Osteoblast (primary cell): ENCODE results near the gene LZTS3. TPM values are rescaled to one million over a fixed set of nuclear protein-coding genes. Genes with fewer than 3 reads are reported as not detected.
A peak's percentile ranks its signal among the peaks of the same experiment; 100 is the strongest.

Experiments
- DNase-seq: peaks from one replicate; pipeline ENCODE4 v3.0.0; 2011; ENCODE audit warnings: low spot score, mixed read lengths; ENCODE audit not compliant: insufficient read length; ENCODE audit errors: missing footprints
- H2AFZ ChIP-seq: 2 replicates; pipeline ENCODE4 v1.6.0; 2011; ENCODE audit warnings: mild to moderate bottlenecking, low read length
- H3K27ac ChIP-seq: 2 replicates; pipeline ENCODE4 v1.5.1; 2011; ENCODE audit warnings: mild to moderate bottlenecking, low read depth, low read length, moderate library complexity
- H3K27me3 ChIP-seq: 2 replicates; pipeline ENCODE4 v1.6.0; 2012; ENCODE audit warnings: mild to moderate bottlenecking, control low read depth, inconsistent platforms, low read length, moderate library complexity; ENCODE audit not compliant: insufficient read depth
- H3K36me3 ChIP-seq: 2 replicates; pipeline ENCODE4 v1.5.1; 2011; ENCODE audit warnings: mild to moderate bottlenecking, low read length, control low read depth, moderate library complexity; ENCODE audit not compliant: insufficient read depth
- H3K4me1 ChIP-seq: 2 replicates; pipeline ENCODE4 v1.5.1; 2011; ENCODE audit warnings: mild to moderate bottlenecking, low read length, control low read depth, moderate library complexity; ENCODE audit not compliant: insufficient read depth
- H3K4me2 ChIP-seq: 2 replicates; pipeline ENCODE4 v1.6.0; 2011; ENCODE audit warnings: mild to moderate bottlenecking, low read length; ENCODE audit not compliant: insufficient read depth
- H3K4me3 ChIP-seq: fragments of 200-600 bp; sonication (generic); 3 replicates; pipeline ENCODE4 v1.5.1; 2012; ENCODE audit warnings: mild to moderate bottlenecking, low read length, inconsistent platforms; ENCODE audit not compliant: insufficient read depth
- H3K79me2 ChIP-seq: 2 replicates; pipeline ENCODE4 v1.6.0; 2012; ENCODE audit warnings: mild to moderate bottlenecking, low read length, control low read depth, inconsistent platforms; ENCODE audit not compliant: insufficient read depth
- H3K9me3 ChIP-seq: 2 replicates; pipeline ENCODE4 v1.5.1; 2011; ENCODE audit warnings: low read depth, low read length, control low read depth
- H4K20me1 ChIP-seq: 2 replicates; pipeline ENCODE4 v1.6.0; 2012; ENCODE audit warnings: mild to moderate bottlenecking, low read length, control low read depth; ENCODE audit not compliant: insufficient read depth
- total RNA-seq: library from RNA; depleted of rRNA; stranded (reverse); fragments of >200 nt; gene quantifications from 2 replicates; pipeline ENCODE4 v1.2.3, GENCODE V29; 2012
- TF ChIP-seq, protein P1 (sequence below): IDR thresholded peaks from 2 replicates; pipeline ENCODE4 v1.5.1; 2011; ENCODE audit warnings: mild to moderate bottlenecking, low read depth, low read length, moderate library complexity; ENCODE audit errors: extremely low read depth

LZTS3 gene
- total RNA-seq, 1 donor = 3.6 TPM

DNA sequence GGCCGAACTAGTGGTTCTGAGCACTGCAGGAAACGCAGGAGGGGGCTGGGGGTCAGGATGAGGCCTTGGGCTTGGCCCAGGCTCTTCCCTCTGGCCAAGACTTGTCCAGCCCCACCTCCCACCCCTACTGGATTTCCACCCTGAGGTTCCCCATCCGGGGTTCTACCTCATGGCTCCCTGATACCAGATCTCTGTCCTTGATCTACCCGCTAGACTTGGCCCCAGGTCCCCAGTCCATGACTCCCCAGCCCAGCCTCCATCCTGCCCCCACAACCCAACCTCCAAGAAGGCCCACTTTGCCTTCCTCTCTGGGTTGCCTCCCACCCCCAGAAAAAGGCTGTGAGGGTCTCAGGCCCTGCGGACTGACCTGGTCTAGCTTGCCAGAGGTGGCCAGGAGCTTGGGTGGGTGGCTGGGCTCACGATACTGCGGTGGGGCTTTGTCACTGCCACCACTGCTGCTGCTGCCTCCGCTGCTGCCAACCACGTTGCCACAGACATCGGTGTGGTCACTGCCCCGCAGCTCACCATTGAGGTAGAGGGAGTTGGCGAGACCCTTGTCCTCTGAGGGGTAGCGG lies 6.9 kb downstream of the LZTS3 start:
- TF ChIP-seq, protein P1, sequence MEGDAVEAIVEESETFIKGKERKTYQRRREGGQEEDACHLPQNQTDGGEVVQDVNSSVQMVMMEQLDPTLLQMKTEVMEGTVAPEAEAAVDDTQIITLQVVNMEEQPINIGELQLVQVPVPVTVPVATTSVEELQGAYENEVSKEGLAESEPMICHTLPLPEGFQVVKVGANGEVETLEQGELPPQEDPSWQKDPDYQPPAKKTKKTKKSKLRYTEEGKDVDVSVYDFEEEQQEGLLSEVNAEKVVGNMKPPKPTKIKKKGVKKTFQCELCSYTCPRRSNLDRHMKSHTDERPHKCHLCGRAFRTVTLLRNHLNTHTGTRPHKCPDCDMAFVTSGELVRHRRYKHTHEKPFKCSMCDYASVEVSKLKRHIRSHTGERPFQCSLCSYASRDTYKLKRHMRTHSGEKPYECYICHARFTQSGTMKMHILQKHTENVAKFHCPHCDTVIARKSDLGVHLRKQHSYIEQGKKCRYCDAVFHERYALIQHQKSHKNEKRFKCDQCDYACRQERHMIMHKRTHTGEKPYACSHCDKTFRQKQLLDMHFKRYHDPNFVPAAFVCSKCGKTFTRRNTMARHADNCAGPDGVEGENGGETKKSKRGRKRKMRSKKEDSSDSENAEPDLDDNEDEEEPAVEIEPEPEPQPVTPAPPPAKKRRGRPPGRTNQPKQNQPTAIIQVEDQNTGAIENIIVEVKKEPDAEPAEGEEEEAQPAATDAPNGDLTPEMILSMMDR = no peak
- no peaks in the 10 kb centered on the region for H3K27me3 ChIP-seq

DNA sequence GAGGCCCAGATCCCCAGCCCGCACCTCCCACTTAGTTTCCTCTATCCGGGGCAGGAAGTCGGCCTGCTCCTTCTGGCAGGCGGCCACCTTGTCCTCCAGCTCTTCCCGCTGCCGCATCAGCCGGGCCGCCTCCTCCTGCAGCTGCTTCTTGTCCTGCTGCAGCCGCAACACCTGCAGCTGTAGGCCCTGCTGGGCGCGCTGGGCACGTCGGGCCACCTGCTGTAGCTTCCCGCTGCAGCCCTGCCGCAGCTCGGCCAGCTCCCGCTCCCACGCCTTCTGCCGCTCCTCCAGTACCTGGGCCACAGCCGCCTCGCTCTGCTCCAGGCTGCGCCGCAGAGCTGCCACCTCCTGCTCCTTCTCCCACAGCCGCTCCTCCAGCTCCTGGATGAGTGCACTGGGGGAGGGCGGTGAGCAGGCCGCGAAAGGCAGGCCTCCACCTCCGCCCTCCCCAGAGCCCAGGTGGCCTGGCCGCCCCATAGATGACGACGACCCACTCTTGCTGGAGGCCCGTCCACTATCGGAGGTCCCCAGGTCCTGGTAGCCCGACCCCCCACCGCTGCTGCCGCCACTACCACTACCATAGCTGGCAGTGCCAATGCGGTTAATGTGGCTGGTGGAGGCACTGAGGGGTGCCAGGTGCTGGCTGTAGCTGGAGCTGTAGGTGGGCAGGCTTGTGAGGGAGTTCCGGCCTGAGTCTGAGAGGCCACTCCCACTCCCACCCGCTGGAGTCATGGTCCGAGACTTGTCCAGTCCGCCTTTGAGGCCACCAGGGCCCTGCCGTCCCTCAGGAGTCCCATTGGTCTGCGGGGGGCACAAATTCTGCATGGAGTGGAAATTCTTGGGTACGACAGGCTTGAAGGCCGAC lies 7.6 kb downstream of the LZTS3 start:
- no peaks in the 10 kb centered on the region for H3K79me2 ChIP-seq
- no peaks in the 10 kb centered on the region for H3K27me3 ChIP-seq
- DNase-seq = peak; percentile 94
- H3K9me3 ChIP-seq = no peaks in the 10 kb centered on the region
- H3K27ac ChIP-seq = no peak overlapping the region
- TF ChIP-seq, protein P1 = no peak
- no peaks in the 10 kb centered on the region for H3K36me3 ChIP-seq
- no peak overlapping the region for H3K4me2 ChIP-seq
- H4K20me1 ChIP-seq = no peaks in the 10 kb centered on the region
- no peak overlapping the region for H3K4me3 ChIP-seq
- no peaks in the 10 kb centered on the region for H3K4me1 ChIP-seq
- no peak overlapping the region for H2AFZ ChIP-seq

More for the DNA sequence above, 6.9 kb downstream of the LZTS3 start:
- no peaks in the 10 kb centered on the region for H4K20me1 ChIP-seq
- no peak overlapping the region for H3K4me3 ChIP-seq
- no peak overlapping the region for H3K4me2 ChIP-seq
- H3K27ac ChIP-seq = no peak overlapping the region
- no peaks in the 10 kb centered on the region for H3K79me2 ChIP-seq
- peak; percentile 85 for DNase-seq
- H3K36me3 ChIP-seq = no peaks in the 10 kb centered on the region
- no peaks in the 10 kb centered on the region for H3K9me3 ChIP-seq
- H3K4me1 ChIP-seq = no peaks in the 10 kb centered on the region
- no peak overlapping the region for H2AFZ ChIP-seq

DNA sequence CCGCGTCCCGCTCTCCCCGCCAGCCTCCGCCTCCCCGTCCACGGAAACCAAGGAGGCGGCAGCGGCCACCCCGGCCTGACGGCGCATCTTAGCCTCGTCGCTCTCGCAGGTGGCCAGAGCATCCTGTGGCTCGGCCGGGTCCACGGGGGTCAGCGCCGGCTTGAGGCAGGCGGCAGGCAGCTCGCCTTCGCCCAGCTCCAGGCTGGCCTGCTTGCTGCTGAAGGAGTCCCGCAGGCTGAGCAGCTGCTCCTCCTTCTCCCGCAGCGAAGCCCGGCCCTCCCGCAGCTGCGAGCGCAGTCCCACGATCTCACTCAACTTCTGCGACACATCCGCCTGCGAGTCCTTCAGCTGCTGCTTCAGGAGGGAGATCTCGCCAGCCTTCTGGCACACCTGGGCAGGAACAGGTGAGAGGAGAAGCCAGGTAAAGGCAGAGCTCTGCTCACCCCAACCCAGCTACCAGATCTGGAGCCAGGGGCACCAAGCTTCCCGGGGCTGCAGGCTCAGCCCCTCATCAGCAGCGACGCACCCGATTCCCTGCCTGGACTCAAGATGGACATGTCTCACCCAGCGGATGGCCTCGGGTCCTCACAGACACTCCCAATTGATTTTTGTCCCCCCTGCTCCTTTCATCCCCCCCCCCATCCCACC lies 8.5 kb downstream of the LZTS3 start:
- Histone ChIP-seq H2AFZ (no peak overlapping the region), H3K4me3 (no peak overlapping the region)
- TF ChIP-seq, protein P1 = no peak

More for the DNA sequence above, 8.5 kb downstream of the LZTS3 start:
- no peaks in the 10 kb centered on the region for H3K36me3 ChIP-seq
- no peaks in the 10 kb centered on the region for H3K9me3 ChIP-seq
- no peak overlapping the region for H3K27ac ChIP-seq
- no peaks in the 10 kb centered on the region for H3K4me1 ChIP-seq
- H3K4me2 ChIP-seq = no peak overlapping the region
- H3K79me2 ChIP-seq = peaks cover 1% of the 10 kb centered on the region
- H3K27me3 ChIP-seq = no peaks in the 10 kb centered on the region
- peak; percentile 83 for DNase-seq
- H4K20me1 ChIP-seq = no peaks in the 10 kb centered on the region
